Left ventricle myocardium inferior (tissue), 1 donor: Measurements from ENCODE around the gene KIF25. TPM values are rescaled to one million over a fixed set of nuclear protein-coding genes. Genes with fewer than 3 reads are reported as not detected.

Experiments used
- DNase-seq: peaks from one replicate; pipeline ENCODE4 v3.0.0-alpha.2; 2020
- H3K27ac ChIP-seq: fragments of 200-600 bp; replicated peaks from 2 replicates; pipeline ENCODE4 v1.8.0; 2021
- H3K27me3 ChIP-seq: fragments of 200-600 bp; 2 replicates; pipeline ENCODE4 v1.8.0; 2021; ENCODE audit warnings: low read depth
- H3K36me3 ChIP-seq: fragments of 200-600 bp; 2 replicates; pipeline ENCODE4 v1.8.0; 2021
- H3K4me1 ChIP-seq: fragments of 200-600 bp; 2 replicates; pipeline ENCODE4 v1.8.0; 2021
- H3K4me3 ChIP-seq: fragments of 200-600 bp; 2 replicates; pipeline ENCODE4 v1.8.0; 2021; ENCODE audit warnings: mild to moderate bottlenecking, moderate library complexity
- H3K9me3 ChIP-seq: fragments of 200-600 bp; replicated peaks from 2 replicates; pipeline ENCODE4 v1.8.0; 2021
- CTCF ChIP-seq: fragments of 200-600 bp; IDR thresholded peaks from 2 replicates; pipeline ENCODE4 v1.8.0; 2021; ENCODE audit warnings: antibody characterized with exemption, mild to moderate bottlenecking, borderline replicate concordance
- intact Hi-C: fragments of 100-400 bp; cut with micrococcal nuclease; formaldehyde crosslinking; loops from one replicate; pipeline ENCODE4 v1.11.0; 2022
- total RNA-seq: library from RNA; stranded (reverse); fragmentation: NEBNext Ultra II Directional; extraction: Animal tissue kit (Norgen Biotek cat#: 25700); gene quantifications from one replicate; pipeline ENCODE4 v1.2.1, GENCODE V29; 2021
- donor health status: DM: no; HTN: yes; CAD: no; lungs with severe emphysema.

Gene KIF25
- total RNA-seq, 1 donor from 2014 or later = 0.22 TPM

- TF ChIP-seq CTCF = no peak
- peaks cover 25% of the 10 kb centered on the region for H3K4me1 ChIP-seq
- H3K36me3 ChIP-seq = no peaks in the 10 kb centered on the region
- DNase-seq = no peak
- intact Hi-C loops = no loop called here
- no peak overlapping the region for H3K27ac ChIP-seq
- H3K9me3 ChIP-seq = peaks cover 7% of the 10 kb centered on the region
- H3K4me3 ChIP-seq = no peak overlapping the region
- H3K27me3 ChIP-seq = no peaks in the 10 kb centered on the region
Measured at GRCh38 chr6:168004945-168005344, 7.5 kb downstream of the KIF25 start.

- H3K27me3 ChIP-seq = no peaks in the 10 kb centered on the region
- no peak for TF ChIP-seq CTCF
- H3K27ac ChIP-seq = no peak overlapping the region
- peaks cover 15% of the 10 kb centered on the region for H3K9me3 ChIP-seq
- intact Hi-C loops = no loop called here
- DNase-seq = no peak
- H3K4me1 ChIP-seq = peaks cover 25% of the 10 kb centered on the region
- H3K4me3 ChIP-seq = no peak overlapping the region
- H3K36me3 ChIP-seq = no peaks in the 10 kb centered on the region
Measured at GRCh38 chr6:168005796-168006195, 8.3 kb downstream of the KIF25 start.

GRCh38 chr6:168007592-168008338 lies 10.3 kb downstream of the KIF25 start:
- intact Hi-C loops = no loop called here
- H3K27ac ChIP-seq = peak overlapping the region; percentile 38
- no peak for DNase-seq

GRCh38 chr6:168009331-168009730 lies 11.9 kb downstream of the KIF25 start:
- H3K36me3 ChIP-seq = no peaks in the 10 kb centered on the region
- no peak overlapping the region for H3K27ac ChIP-seq
- no peaks in the 10 kb centered on the region for H3K27me3 ChIP-seq
- H3K4me1 ChIP-seq = peaks cover 19% of the 10 kb centered on the region
- H3K9me3 ChIP-seq = peaks cover 33% of the 10 kb centered on the region
- TF ChIP-seq CTCF = no peak
- intact Hi-C loops = no loop called here
- no peak overlapping the region for H3K4me3 ChIP-seq
- no peak for DNase-seq

More at GRCh38 chr6:168007592-168008338, 10.3 kb downstream of the KIF25 start:
- H3K4me3 ChIP-seq = no peak overlapping the region
- H3K27me3 ChIP-seq = no peaks in the 10 kb centered on the region
- H3K4me1 ChIP-seq = peaks cover 22% of the 10 kb centered on the region
- no peak for TF ChIP-seq CTCF
- H3K9me3 ChIP-seq = peaks cover 33% of the 10 kb centered on the region
- H3K36me3 ChIP-seq = no peaks in the 10 kb centered on the region

GRCh38 chr6:168011291-168011690 lies 13.8 kb downstream of the KIF25 start:
- Histone ChIP-seq H3K9me3 (peaks cover 33% of the 10 kb centered on the region), H3K36me3 (no peaks in the 10 kb centered on the region), H3K4me3 (no peak overlapping the region), H3K27ac (no peak overlapping the region), H3K27me3 (no peaks in the 10 kb centered on the region), H3K4me1 (peaks cover 26% of the 10 kb centered on the region)
- TF ChIP-seq CTCF = no peak
- intact Hi-C loops = no loop called here
- DNase-seq = no peak
